Vagina (tissue), 2 donors: ENCODE data around the gene CHD1L. TPM values are rescaled to one million over a fixed set of nuclear protein-coding genes. Genes with fewer than 3 reads are reported as not detected.
A peak's percentile ranks its signal among the peaks of the same experiment; 100 is the strongest.
"Not testable (repeated sequence)": the region's sequence is repeated elsewhere in the genome, so short reads cannot be mapped to it uniquely, and the experiment has no call there.

Source experiments
- DNase-seq, 2 donors: peaks; one replicate each; pipeline ENCODE4 v3.0.0-alpha.2; 2017; ENCODE audit errors: extremely low spot score in 2 of 2
- H3K27ac ChIP-seq: fragments of 200-600 bp; sonication (generic); one replicate; pipeline ENCODE4 v1.5.1; 2019
- H3K27me3 ChIP-seq: fragments of 200-600 bp; sonication (generic); one replicate; pipeline ENCODE4 v1.5.1; 2019
- H3K36me3 ChIP-seq, 2 donors: fragments of 200-600 bp; sonication (generic); one replicate each; pipeline ENCODE4 v1.5.1; 2017 to 2019
- H3K4me1 ChIP-seq: fragments of 200-600 bp; sonication (generic); one replicate; pipeline ENCODE4 v1.5.1; 2019
- H3K4me3 ChIP-seq, 2 donors: fragments of 200-600 bp; sonication (generic); 1 replicate in 1 of 2; 2 replicates in 1 of 2; pipeline ENCODE4 v1.5.1; 2016 to 2019
- H3K9me3 ChIP-seq: fragments of 200-600 bp; sonication (generic); one replicate; pipeline ENCODE4 v1.5.1; 2019
- CTCF ChIP-seq, 3 experiments: fragments of 450-650 bp in 2 of 3; fragments of 200-600 bp in 1 of 3; sonication (generic) in 1 of 3; IDR thresholded peaks; one replicate each; pipeline ENCODE4 v1.5.1; 2017 to 2019; ENCODE audit warnings: antibody characterized with exemption in 3 of 3, mild to moderate bottlenecking in 2 of 3, moderate library complexity in 2 of 3
- POLR2A ChIP-seq, 2 donors: fragments of 450-650 bp; IDR thresholded peaks; one replicate each; pipeline ENCODE4 v1.6.1; 2017; ENCODE audit warnings: antibody characterized with exemption in 2 of 2, mild to moderate bottlenecking in 2 of 2, moderate library complexity in 2 of 2
- POLR2AphosphoS5 ChIP-seq, 2 donors: sonication (generic); formaldehyde crosslinking; IDR thresholded peaks; one replicate each; pipeline ENCODE4 v1.9.0; 2017; ENCODE audit warnings: antibody characterized with exemption in 2 of 2, mild to moderate bottlenecking in 2 of 2, low read depth in 1 of 2; ENCODE audit not compliant: insufficient read depth in 1 of 2
- intact Hi-C: fragments of 100-400 bp; cut with DNase I; formaldehyde crosslinking; loops from one replicate; pipeline ENCODE4 v1.15.1; 2023
- total RNA-seq: library from RNA; depleted of rRNA; stranded (reverse); fragments of >200 nt; gene quantifications from one replicate; pipeline ENCODE4 v1.2.3, GENCODE V29; 2016

CHD1L gene
- total RNA-seq = 22.3 TPM

DNA sequence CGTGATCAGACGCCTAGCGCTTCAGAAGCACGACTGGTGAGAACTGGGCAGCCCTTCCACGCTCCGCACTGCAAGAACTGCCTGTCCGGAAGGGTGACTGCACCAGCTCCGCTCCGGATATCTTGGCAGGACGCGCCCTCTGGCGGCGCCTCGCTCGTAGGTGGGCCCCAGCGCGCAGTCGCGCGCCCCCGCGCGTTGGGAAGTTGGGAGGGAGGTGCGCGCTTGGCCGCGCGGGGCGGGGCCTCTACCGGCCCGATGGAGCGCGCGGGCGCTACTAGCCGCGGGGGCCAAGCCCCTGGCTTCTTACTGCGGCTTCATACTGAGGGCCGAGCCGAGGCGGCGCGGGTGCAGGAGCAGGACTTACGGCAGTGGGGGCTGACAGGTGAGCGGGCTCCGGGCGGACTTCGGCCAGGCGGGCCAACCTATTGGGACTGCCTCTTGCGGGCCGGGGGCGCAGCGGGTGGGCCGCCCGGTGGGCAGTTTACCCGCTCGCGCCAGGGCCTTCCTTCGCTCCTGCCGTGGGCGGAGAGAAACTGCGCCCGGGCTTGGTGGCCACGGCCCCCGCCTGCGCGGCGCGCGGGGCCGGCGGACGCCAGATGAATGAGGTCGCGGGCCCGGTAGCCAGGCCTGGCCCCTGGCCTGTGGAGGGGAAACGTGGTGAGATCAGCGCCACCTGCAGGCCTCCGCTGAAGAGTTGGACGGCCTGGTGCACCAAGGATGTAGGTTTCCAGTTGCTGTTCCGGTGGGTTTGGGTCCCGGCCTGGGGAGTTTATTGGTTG lies at the start of gene CHD1L:
CHD1L (plus strand) TSS at position 236 of the 779 bp plus-strand sequence; CDS start at position 256, 20 bp downstream.
- Histone ChIP-seq H3K36me3 (no peaks in the 10 kb centered on the region), H3K4me1 (peaks cover 16% of the 10 kb centered on the region), H3K9me3 (no peaks in the 10 kb centered on the region), H3K4me3 (peak within 1 kb of the TSS; percentile 77 to 91), H3K27ac (peak within 1 kb of the TSS; percentile 94), H3K27me3 (no peaks in the 10 kb centered on the region)
- peak; percentile 76 to 89 (median 80) for TF ChIP-seq CTCF (IDR thresholded peaks at IDR 0.05)
- TF ChIP-seq POLR2AphosphoS5 (IDR thresholded peaks at IDR 0.05; ENCODE audit: insufficient read depth in 1 of 2, low read depth in 1 of 2) = peak in 1 of 2 donors; percentile 71
- peak in 1 of 2 donors; percentile 2 for TF ChIP-seq POLR2A (IDR thresholded peaks at IDR 0.05)
- intact Hi-C loops = loop anchor here (1.0 kb wide), 1 partner anchor 70 kb away; the partner anchor contains the start of gene PRKAB2
- peak in 1 of 2 donors; percentile 94 for DNase-seq

DNA sequence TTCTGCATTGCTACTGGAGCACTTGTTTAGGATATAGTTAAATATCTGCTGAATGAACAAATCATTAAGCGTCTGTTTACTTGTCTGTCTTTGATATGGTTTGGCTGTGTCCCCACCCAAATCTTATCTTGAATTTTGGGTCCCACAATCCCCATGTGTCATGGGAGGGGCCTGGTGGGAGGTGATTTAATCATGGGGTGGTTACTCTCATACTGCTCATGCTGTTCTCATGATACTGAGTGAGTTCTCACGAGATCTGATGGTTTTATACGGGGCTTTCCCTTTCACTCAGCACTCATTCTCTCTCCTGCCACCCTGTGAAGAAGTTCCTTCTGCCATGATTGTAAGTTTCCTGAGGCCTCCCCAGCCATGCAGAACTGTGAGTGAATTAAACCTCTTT lies 45.2 kb upstream of the CHD1L start:
- H3K4me3 ChIP-seq, H3K9me3 ChIP-seq, H3K36me3 ChIP-seq, intact Hi-C loops, H3K27me3 ChIP-seq, H3K27ac ChIP-seq, H3K4me1 ChIP-seq, DNase-seq: not testable (repeated sequence)

- no peak overlapping the region for H3K4me3 ChIP-seq
- no peaks in the 10 kb centered on the region for H3K27me3 ChIP-seq
- no peak for TF ChIP-seq POLR2AphosphoS5 (IDR thresholded peaks at IDR 0.05; ENCODE audit: insufficient read depth in 1 of 2, low read depth in 1 of 2)
- TF ChIP-seq POLR2A (IDR thresholded peaks at IDR 0.05) = no peak
- TF ChIP-seq CTCF (IDR thresholded peaks at IDR 0.05) = no peak
- DNase-seq = no peak
- no peaks in the 10 kb centered on the region for H3K4me1 ChIP-seq
- intact Hi-C loops = no loop called here
- no peak overlapping the region for H3K27ac ChIP-seq
- H3K9me3 ChIP-seq = no peaks in the 10 kb centered on the region
- H3K36me3 ChIP-seq = no peaks in the 10 kb centered on the region
These were observed 41.2 kb upstream of the CHD1L start for GRCh38 chr1:147201276-147201675.

DNA sequence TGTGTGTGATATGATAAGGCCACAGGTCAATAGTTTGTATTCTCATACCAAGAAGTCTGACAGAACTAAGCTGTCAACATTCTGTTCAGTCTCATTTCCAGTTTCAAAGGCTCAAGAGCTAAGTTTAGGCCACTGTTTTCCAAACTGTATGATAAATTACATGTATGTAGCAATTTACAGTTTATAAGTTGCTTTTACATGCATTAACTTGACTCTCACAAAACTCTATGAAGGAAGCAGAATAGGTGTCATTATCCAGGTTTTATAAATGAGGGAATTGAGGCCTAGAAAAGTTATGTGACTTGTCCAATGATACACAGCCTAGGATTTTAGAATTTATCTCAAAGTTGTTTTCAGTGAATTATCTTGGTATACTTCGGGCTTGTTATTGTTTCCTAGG lies 40.7 kb upstream of the CHD1L start:
- intact Hi-C loops = no loop called here
- Histone ChIP-seq H3K9me3 (no peaks in the 10 kb centered on the region), H3K27me3 (no peaks in the 10 kb centered on the region), H3K36me3 (no peaks in the 10 kb centered on the region), H3K4me1 (no peaks in the 10 kb centered on the region), H3K27ac (no peak overlapping the region), H3K4me3 (no peak overlapping the region)
- TF ChIP-seq CTCF (IDR thresholded peaks at IDR 0.05) (no peak), POLR2AphosphoS5 (IDR thresholded peaks at IDR 0.05; ENCODE audit: insufficient read depth in 1 of 2, low read depth in 1 of 2) (no peak), POLR2A (IDR thresholded peaks at IDR 0.05) (no peak)
- no peak for DNase-seq

DNA sequence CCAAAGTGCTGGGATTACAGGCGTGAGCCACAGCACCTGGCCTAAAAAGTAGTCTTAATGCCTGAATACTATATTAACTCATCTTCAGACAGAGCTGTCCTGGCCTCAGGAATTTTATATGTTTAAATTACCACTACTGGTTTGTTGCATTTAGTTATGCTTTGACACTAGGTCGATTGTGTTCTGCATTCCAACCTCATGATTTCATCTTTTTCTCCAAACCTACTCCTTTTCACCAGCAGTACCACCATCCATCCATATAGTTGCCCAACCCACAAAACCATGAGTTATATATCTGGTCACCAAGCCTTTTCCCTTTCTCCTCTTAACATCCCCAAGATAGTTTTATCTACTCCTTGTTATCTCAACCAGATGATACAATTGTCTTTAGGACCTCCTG lies 39.9 kb upstream of the CHD1L start:
- Histone ChIP-seq H3K36me3 (no peaks in the 10 kb centered on the region), H3K4me3 (no peak overlapping the region), H3K27ac (no peak overlapping the region), H3K27me3 (no peaks in the 10 kb centered on the region), H3K9me3 (no peaks in the 10 kb centered on the region), H3K4me1 (no peaks in the 10 kb centered on the region)
- no peak for TF ChIP-seq POLR2AphosphoS5 (IDR thresholded peaks at IDR 0.05; ENCODE audit: insufficient read depth in 1 of 2, low read depth in 1 of 2)
- TF ChIP-seq CTCF (IDR thresholded peaks at IDR 0.05) = no peak
- no peak for TF ChIP-seq POLR2A (IDR thresholded peaks at IDR 0.05)
- DNase-seq = no peak
- intact Hi-C loops = no loop called here
